Glutamatergic neuron (in vitro differentiated cells): Measurements from ENCODE around the gene FTSJ1. TPM values are rescaled to one million over a fixed set of nuclear protein-coding genes. Genes with fewer than 3 reads are reported as not detected.

Experiments
- DNase-seq: peaks from one replicate; pipeline ENCODE4 v3.0.0; 2022
- H3K27ac Mint-ChIP-seq: one replicate; pipeline ENCODE4 v1.8.0; 2020; ENCODE audit warnings: mild to moderate bottlenecking, mixed read lengths, inconsistent platforms; ENCODE audit not compliant: unreplicated experiment
- H3K27me3 Mint-ChIP-seq: one replicate; pipeline ENCODE4 v1.8.0; 2020; ENCODE audit warnings: mild to moderate bottlenecking, moderate library complexity, mixed read lengths, inconsistent platforms; ENCODE audit not compliant: unreplicated experiment
- H3K36me3 Mint-ChIP-seq: one replicate; pipeline ENCODE4 v1.8.0; 2020; ENCODE audit warnings: mild to moderate bottlenecking, mixed read lengths, inconsistent platforms; ENCODE audit not compliant: unreplicated experiment
- H3K4me1 Mint-ChIP-seq: one replicate; pipeline ENCODE4 v1.8.0; 2020; ENCODE audit warnings: mild to moderate bottlenecking, low read depth, mixed read lengths, inconsistent platforms; ENCODE audit not compliant: unreplicated experiment
- H3K4me3 Mint-ChIP-seq: one replicate; pipeline ENCODE4 v1.8.0; 2020; ENCODE audit warnings: mild to moderate bottlenecking, mixed read lengths, inconsistent platforms; ENCODE audit not compliant: unreplicated experiment
- H3K9me3 Mint-ChIP-seq: one replicate; pipeline ENCODE4 v1.8.0; 2020; ENCODE audit warnings: mild to moderate bottlenecking, moderate library complexity, mixed read lengths, inconsistent platforms; ENCODE audit not compliant: unreplicated experiment
- total RNA-seq: library from RNA; stranded (reverse); fragmentation: NEBNext Ultra II Directional; extraction: Animal tissue kit (Norgen Biotek cat#: 25700); gene quantifications from one replicate; pipeline ENCODE4 v1.2.1, GENCODE V29; 2021; ENCODE audit not compliant: unreplicated experiment
- TF ChIP-seq, protein P1 (sequence below): fragments of 200-600 bp; sonication (generic); IDR thresholded peaks from one replicate; pipeline ENCODE4 v1.5.0; 2021; ENCODE audit not compliant: partially characterized antibody, unreplicated experiment

FTSJ1 gene
- total RNA-seq, 1 donor from 2014 or later = 87.6 TPM

DNA sequence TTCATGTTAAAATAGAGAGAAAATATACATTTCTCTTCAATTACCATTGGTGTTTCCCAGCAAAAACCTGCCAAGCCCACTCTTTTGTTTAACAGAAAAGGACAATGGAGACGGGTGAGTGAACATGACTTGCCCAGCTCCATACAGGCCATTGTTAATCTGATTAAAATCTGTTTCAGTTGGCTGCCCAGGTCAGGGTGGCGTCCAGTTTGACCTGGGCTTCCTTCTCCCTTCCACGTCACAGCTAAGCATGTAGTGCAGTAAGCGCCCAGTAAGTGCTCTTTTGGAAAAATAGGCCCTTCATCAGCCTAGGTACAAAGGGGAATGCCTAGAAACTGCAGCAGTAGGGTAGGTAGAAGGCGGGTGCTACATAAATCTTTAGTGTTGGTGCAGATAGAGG is 31.2 kb downstream of the FTSJ1 start:
- peaks cover 3% of the 10 kb centered on the region for H3K9me3 Mint-ChIP-seq
- peaks cover 4% of the 10 kb centered on the region for H3K27me3 Mint-ChIP-seq
- H3K36me3 Mint-ChIP-seq = no peaks in the 10 kb centered on the region
- no peak for DNase-seq
- H3K27ac Mint-ChIP-seq = no peak overlapping the region
- H3K4me1 Mint-ChIP-seq = no peaks in the 10 kb centered on the region
- H3K4me3 Mint-ChIP-seq = no peak overlapping the region
- TF ChIP-seq, protein P1, sequence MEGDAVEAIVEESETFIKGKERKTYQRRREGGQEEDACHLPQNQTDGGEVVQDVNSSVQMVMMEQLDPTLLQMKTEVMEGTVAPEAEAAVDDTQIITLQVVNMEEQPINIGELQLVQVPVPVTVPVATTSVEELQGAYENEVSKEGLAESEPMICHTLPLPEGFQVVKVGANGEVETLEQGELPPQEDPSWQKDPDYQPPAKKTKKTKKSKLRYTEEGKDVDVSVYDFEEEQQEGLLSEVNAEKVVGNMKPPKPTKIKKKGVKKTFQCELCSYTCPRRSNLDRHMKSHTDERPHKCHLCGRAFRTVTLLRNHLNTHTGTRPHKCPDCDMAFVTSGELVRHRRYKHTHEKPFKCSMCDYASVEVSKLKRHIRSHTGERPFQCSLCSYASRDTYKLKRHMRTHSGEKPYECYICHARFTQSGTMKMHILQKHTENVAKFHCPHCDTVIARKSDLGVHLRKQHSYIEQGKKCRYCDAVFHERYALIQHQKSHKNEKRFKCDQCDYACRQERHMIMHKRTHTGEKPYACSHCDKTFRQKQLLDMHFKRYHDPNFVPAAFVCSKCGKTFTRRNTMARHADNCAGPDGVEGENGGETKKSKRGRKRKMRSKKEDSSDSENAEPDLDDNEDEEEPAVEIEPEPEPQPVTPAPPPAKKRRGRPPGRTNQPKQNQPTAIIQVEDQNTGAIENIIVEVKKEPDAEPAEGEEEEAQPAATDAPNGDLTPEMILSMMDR = no peak

GRCh38 chrX:48508400-48509244 is 32.6 kb downstream of the FTSJ1 start, which contains the start of gene PORCN:
TSS of gene PORCN (plus strand) at chrX:48508992. CDS start at chrX:48509821, 829 bp downstream.
- peaks cover 5% of the 10 kb centered on the region for H3K27me3 Mint-ChIP-seq
- no peaks in the 10 kb centered on the region for H3K4me1 Mint-ChIP-seq
- H3K4me3 Mint-ChIP-seq = peak within 1 kb of the TSS; percentile 91
- TF ChIP-seq, protein P1 = no peak
- DNase-seq = peak; percentile 81
- H3K36me3 Mint-ChIP-seq = no peaks in the 10 kb centered on the region
- H3K27ac Mint-ChIP-seq = peak within 1 kb of the TSS; percentile 59
- H3K9me3 Mint-ChIP-seq = peaks cover 3% of the 10 kb centered on the region

DNA sequence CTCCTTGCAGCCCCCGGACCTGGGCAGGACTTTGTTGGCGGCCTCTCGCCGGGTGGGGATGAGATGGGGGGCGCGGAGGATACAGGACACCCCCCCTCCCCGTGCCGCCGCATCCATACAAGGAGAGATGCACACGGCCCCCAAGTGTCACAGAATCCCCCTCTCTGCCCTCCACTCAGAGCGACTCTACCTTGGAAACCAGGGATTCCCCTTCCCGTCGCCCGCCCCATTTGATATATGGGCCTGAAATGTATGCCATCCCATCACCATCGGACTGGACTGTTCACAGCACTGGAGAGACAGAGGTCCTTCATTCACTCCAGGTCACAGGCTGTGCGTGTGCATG is 33.2 kb downstream of the FTSJ1 start:
- TF ChIP-seq, protein P1 = no peak
- H3K27ac Mint-ChIP-seq = peak overlapping the region; percentile 59
- peak overlapping the region; percentile 91 for H3K4me3 Mint-ChIP-seq
- H3K9me3 Mint-ChIP-seq = peaks cover 2% of the 10 kb centered on the region
- H3K36me3 Mint-ChIP-seq = no peaks in the 10 kb centered on the region
- H3K27me3 Mint-ChIP-seq = peaks cover 4% of the 10 kb centered on the region
- no peak for DNase-seq
- no peaks in the 10 kb centered on the region for H3K4me1 Mint-ChIP-seq

DNA sequence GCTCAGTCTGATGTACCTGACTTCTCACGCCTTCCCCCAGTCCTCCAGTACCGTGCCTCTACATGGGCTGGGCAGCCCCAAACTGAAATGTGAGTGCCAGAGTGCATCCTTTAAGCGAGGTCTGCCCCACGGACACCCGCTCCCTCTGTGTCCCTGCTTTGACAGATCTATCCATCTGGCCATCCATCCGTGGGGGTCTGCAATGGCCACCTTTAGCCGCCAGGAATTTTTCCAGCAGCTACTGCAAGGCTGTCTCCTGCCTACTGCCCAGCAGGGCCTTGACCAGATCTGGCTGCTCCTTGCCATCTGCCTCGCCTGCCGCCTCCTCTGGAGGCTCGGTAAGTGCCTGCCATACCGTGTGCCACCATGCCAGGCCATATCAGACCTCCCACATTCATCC is 33.6 kb downstream of the FTSJ1 start:
- no peak for DNase-seq
- Mint-ChIP-seq H3K27ac (peak overlapping the region; percentile 59), H3K4me3 (peak overlapping the region; percentile 91), H3K36me3 (no peaks in the 10 kb centered on the region), H3K4me1 (no peaks in the 10 kb centered on the region), H3K9me3 (peaks cover 2% of the 10 kb centered on the region), H3K27me3 (peaks cover 3% of the 10 kb centered on the region)
- TF ChIP-seq, protein P1 = no peak

GRCh38 chrX:48511560-48511959 is 35.6 kb downstream of the FTSJ1 start:
- no peaks in the 10 kb centered on the region for H3K4me1 Mint-ChIP-seq
- no peak for DNase-seq
- H3K36me3 Mint-ChIP-seq = peaks cover 5% of the 10 kb centered on the region
- no peak overlapping the region for H3K27ac Mint-ChIP-seq
- TF ChIP-seq, protein P1 = no peak
- peaks cover 3% of the 10 kb centered on the region for H3K9me3 Mint-ChIP-seq
- no peak overlapping the region for H3K4me3 Mint-ChIP-seq
- peaks cover 6% of the 10 kb centered on the region for H3K27me3 Mint-ChIP-seq
